GM21619 (cell line): ENCODE data around the gene NUDT3.
"Not testable (repeated sequence)": the region's sequence is repeated elsewhere in the genome, so short reads cannot be mapped to it uniquely, and the experiment has no call there.

Source experiments
- ATAC-seq: cut with Tn5 transposase; IDR thresholded peaks from one replicate; pipeline ENCODE4 v1.9.1; 2021; ENCODE audit not compliant: unreplicated experiment

Gene NUDT3

DNA sequence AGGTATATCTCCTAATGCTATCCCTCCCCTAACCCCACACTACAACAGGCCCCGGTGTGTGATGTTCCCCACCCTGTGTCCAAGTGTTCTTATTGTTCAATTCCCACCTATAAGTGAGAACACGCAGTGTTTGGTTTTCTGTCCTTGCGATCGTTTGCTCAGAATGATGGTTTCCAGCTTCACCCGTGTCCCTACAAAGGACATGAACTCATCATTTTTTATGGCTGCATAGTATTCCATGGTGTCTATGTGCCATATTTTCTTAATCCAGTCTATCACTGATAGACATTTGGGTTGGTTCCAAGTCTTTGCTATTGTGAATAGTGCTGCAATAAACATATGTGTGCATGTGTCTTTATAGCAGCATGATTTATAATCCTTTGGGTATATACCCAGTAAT is 20.6 kb downstream of the NUDT3 start:
- ATAC-seq: not testable (repeated sequence)

DNA sequence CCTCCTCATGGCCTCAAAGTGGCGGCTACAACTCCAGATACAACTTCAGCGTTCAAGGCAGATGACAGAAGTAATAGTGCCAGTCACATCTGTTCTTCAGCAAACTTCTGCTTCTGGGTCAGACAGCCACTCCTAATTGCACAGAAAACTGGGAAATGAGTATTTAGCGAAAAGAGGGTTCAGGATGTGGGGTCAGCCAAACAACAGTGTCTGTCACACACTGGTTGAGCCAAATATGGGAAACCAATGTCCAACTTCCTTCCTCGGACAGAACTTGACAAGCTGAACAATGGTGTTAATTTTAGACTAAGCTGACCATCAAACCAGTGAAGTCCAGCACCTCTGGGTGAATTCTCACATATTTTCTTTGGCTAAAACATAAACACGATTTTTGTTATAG is 22.1 kb downstream of the NUDT3 start:
- ATAC-seq: no peak

DNA sequence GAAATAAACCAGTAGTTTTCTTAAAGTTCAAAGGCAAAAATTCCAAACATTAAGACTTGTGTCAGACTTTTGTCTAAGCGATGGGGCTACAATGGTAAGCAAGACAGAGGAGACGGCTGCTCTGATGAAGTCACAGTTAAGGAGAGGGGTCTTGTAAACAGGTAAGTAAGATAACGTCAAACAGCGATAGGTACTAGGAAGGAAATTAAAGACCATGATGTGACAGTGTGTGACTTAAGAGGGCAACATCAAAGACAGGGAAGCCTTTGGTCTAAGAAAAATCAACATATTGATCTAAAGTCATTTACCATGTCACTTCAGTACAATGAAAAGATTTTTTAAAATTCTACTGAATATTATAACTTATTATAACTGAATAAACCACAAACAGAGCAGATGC is 23.1 kb downstream of the NUDT3 start:
- no peak for ATAC-seq

DNA sequence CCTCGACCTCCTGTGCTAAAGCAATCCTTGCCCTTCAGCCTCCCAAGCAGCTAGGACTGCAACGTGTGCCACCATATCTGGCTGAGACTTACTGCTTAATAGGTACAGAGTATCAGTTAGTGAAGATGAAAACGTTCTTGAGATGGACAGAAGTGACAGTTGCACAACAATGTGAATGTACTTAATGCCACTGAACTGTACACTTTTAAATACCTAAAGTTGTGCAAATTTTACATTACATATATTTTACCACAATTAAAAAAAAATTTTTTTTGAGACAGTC is 25.9 kb downstream of the NUDT3 start:
- ATAC-seq: no peak

DNA sequence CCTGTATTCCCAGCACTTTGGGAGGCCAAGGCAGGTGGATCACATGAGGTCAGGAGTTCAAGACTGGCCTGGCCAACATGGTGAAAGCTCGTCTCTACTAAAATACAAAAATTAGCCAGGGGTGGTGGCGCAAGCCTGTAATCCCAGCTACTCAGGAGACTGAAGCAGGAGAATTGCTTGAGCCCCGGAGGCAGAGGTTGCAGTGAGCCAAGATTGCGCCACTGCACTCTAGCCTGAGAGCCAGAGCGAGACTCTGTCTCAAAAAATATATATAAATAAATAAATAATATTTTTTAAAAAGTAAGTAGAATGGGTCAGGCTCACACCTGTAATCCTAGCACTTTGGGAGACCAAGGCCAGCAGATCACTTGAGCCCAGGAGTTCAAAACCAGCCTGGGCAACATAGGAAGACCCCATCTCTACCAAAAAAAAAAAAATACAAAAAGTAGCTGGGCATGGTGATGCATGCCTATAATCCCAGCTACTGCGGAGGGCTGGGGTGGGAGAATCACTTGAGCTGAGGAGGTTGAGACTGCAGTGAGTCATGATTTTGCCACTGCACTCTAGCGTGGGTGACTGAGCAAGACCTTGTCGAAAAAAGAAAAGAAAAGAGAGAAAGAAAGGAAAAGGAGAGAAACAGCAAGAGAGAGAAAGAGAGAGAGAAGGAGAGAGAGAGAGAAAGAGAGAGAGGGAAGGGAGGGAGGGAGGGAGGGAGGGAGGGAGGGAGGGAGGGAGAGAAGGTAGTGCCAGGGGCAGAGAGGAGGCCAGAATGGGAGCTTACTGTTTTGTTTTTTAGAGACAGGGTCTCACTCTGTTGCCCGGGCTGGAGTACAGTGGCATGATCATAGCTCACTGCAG is 26.5 kb downstream of the NUDT3 start:
- not testable (repeated sequence) for ATAC-seq

DNA sequence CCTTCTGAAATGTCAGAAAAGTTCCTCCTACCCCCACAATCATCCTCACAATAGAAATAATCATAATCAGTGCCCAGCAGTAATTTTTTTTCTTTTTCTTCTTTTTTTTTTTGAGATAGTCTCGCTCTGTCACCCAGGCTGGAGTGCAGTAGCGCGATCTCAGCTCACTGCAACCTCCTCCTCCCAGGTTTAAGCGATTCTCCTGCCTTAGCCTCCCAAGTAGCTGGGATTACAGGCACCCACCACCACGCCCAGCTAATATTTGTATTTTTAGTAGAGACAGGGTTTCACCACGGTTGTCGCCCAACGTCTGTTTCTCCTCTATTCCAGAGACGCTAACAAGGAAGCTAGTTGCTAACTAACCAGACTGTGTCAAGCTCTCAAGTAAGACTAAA is 28.8 kb downstream of the NUDT3 start:
- not testable (repeated sequence) for ATAC-seq

DNA sequence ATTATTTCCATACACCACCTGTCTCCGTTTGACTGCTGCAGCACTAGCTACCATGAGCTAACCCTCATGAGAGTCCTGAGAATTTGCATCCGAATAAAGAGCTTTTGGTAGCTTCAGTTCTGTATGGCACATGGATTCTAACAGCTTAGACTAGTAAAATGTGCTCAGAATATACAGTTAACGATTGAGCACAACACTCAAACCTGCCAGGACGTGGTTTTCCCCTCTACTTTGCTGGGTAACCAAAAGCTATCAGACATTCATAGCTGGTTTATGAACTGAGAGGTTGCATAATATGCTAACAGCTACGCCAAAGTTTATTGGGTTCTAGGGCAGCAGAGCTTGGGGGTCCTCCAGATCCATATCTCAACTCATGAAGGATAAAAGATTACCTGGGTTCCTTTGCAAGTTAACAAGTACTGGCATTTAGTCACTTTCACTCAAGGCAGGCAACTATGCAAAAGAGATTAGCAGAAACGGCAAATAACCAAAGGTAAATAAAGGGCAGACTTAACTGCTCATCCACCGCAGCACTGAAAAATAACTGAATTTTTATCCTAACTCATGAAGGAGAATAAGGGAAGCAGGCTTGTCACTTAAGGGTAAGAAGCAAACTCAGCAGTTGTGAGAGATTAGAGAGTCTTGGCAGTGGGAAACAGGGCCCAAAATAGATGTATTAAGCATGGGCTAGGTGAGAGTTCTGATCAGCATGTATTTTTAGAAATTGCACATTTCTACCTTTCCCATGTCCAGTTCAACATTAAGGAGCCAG is 29.4 kb downstream of the NUDT3 start:
- peak; percentile 72 for ATAC-seq

DNA sequence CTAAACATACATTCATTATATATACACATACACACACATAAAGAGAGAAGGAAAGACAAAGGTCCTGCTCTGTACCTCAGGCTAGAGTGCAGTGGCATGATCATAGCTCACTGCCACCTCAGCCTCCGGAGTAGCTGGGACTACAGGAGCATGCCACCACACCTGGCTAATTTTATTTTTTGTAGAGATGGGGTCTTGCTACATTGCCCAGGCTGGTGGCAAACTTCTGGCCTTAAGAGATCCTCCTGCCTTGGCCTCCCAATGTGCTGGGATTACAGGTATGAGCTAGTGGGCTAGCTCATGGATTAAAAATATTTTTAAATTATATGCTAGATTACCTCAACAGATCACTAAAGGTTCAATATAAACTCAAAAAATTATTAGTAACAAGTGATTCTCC is 30.3 kb downstream of the NUDT3 start:
- ATAC-seq: no peak

DNA sequence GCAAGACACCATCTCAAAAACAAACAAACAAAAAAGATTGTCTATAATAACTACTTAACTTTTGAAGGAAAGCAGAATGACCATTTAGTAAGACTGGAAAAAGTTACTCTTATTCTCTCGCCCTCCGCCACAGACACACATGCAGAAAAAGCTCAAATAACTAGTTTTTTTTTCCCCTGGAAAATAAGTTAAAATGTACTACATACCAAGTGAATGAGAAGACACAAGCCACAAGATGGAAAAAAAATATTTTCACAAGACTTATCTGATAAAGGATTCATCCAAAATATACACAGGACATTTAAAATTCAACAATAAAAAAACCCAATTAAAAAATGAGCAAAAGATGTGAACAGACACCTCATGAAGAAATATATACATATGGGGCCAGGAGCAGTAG is 31.9 kb downstream of the NUDT3 start:
- no peak for ATAC-seq

DNA sequence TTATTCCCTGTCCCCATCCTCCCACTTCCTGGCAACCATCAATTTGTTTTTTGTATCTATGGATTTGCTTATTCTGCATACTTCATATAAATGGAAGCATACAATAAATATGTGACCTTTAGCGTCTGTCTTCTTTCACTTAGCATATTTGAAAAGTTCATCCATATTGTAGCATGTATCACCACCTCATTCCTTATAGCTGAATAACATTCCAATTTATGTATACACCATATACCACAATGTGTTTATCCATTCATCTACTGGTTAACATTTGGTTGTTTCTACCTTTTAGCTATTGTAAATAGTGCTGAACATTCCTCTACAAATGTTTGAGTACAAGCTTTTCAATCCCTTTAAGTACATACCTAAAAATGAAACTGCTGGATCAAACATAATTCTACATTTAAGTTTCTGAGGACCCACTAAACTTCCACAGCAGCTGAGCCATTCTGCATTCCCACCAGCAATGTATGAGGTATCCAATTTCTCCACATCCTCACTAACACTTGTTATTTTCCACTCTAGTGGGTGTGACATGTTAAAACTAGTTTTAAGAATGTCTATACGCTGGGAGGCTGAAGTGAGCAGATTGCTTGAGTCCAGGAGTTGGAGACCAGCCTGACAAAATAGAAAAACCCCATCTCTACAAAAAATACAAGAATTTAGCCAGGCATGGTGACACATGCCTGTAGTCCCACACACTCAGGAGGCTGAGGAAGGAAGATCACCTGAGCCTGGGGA is 32.9 kb downstream of the NUDT3 start:
- no peak for ATAC-seq

DNA sequence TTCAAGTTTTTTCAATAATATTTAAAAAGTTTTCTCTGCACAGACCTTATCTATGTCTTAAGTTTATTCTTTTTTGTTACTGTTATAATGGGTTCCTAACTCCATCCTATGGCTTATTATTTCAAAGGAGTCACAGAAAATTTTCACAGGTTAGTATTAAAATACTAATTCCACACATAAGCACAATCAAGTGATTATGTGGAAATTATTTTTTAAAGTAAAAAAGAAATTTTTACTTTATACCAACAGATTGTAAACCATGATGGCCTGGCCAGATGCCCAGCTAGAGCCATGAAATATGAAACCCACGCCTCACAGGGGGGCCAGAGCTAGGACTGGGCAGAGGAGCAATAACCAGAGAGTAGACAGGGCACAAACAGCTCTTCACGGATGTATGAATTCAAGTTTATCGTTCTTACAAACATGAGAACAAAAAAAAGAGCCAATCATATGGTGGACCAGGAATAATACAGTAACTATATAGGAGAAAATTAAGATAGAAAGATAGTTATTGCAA is 34.0 kb downstream of the NUDT3 start:
- no peak for ATAC-seq

DNA sequence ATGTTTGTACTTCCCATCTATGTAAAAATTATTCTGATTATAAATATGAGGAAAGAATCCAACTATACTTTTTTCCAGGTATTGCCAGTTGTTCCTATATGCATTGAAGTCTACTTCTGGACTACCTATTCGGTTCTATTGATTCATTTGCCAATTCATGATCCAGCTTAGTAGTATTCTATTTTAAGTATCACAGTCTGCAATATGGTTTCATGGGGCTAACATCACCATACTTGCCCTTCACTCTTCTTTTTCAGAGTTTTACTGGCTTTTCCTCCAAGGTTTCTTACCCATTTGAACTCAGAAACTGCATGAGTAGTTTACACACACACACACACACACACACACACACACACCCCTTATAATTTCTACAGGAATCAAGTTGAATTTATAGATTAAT is 34.5 kb downstream of the NUDT3 start:
- ATAC-seq: no peak

DNA sequence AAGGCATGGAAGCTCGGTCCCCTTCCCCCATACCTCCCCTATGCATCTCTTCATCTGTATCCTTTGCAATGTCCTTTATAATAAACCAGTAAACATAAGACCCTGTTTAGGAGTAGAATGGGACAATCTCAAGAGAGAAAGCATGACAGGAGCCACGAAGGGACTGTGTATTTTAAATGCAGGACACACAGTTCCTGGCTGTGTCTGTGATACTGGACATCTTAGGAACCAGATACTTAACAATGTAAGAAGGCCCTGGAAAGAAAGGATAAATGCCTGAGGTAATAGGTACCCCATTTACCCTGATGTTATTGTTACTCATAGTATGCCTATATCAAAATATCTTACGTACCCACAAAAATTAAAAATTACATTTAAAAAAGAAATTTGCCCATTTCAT is 36.6 kb downstream of the NUDT3 start:
- no peak for ATAC-seq

DNA sequence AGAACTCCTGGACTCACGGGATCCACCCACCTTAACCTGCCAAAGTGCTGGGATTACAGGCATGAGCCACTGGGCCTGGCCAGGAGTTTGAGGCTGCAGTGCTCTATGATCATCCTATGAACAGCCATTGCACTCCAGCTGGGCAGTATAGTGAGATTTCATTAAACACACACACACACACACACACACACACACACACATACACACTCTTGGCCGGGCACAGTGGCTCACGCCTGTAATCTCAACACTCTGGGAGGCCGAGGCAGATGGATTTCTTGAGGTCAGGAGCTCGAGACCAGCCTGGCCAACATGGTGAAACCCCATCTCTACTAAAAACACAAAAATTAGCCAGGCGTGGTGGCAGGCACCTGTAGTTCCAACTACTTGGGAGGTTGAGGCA is 38.2 kb downstream of the NUDT3 start:
- ATAC-seq: not testable (repeated sequence)

DNA sequence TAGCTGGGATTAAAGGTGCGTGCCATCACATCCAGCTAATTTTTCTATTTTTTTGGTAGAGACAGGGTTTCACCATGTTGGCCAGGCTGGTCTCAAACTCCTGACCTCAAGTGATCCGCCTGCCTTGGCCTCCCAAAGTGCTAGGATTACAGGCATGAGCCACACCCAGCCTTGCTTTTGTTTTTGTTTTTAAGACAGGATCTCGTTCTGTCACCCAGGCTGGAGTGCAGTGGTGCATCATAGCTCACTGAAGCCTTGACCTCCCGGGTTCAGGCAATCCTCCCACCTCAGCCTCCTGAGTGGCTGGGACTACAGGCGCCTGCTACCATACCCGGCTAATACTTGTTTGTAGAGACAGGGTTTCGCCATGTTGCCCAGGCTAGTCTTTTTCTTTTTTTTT is 38.9 kb downstream of the NUDT3 start:
- not testable (repeated sequence) for ATAC-seq

DNA sequence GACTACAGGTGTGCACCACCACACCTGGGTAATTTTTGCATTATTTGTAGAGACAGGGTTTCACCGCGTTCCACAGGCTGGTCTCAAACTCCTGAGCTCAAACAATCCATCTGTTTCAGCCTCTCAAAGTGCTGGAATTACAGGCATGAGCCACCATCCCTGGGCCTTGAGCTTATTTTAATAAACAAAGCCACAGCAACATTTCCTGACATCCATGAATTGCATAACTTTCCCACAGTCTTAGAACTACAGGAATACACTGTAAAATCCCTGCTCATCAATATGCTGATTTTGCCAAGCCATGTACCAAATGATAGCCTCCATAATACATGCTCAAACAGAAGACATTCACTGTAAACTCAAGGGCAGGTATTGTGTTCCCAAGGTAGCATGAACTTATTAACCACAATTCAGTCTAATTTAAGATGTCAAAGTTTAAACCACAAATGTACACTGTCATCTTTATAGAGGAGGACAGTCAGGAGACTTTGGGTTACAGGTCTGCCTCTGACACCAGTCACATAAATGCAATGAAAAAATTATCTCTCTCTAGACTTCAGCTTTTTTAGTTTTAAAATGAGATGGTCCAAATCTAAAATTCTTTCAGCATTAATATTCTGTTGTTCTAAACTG is 40.0 kb downstream of the NUDT3 start:
- no peak for ATAC-seq

DNA sequence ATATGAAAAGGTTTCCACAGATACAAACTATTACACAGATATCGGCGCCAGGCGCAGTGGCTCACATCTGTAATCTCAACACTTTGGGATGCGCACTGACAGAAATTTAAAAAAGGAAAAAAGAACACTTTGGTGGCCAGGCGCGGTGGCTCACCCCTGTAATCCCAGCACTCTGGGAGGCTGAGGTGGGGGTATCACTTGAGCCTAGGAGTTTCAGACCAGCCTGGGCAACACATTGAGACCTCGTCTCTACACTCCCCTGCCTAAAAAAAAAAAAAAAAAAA is 41.6 kb downstream of the NUDT3 start:
- no peak for ATAC-seq

DNA sequence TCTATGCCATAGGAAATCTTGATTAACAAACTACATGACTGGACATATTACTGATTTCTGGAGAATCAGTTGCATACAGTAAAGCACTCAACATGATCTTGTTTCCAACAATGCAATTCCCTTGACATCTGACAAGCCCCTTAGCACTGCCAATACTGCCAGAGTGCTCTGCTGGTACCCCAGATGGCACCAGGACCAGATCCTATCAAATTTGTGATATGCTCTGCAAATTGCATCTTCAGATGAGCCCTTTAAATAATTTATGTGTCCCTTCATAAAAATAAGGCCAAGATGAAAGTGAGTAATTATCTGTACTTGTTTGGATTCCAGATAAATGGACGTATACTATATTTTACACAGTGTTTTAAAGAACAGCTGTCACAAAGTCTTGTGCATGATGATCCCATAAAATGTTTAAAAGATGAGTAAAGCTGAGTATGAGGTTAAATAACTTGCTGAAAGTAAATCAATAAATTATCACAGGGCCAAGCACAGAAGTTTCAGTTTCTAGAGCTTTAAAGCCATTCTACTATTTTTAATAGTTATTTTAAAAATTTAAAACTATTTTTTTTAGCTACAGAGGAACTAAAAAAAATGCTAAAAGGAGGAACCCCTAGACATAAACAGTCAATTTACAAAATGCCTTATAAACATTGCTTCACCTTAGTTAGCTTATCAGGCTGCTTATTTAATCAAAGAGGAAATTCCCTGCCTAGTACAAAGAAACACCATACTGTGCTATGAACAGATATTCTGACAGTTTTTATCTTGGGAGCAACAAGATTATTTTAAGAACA is 42.1 kb downstream of the NUDT3 start:
- no peak for ATAC-seq

DNA sequence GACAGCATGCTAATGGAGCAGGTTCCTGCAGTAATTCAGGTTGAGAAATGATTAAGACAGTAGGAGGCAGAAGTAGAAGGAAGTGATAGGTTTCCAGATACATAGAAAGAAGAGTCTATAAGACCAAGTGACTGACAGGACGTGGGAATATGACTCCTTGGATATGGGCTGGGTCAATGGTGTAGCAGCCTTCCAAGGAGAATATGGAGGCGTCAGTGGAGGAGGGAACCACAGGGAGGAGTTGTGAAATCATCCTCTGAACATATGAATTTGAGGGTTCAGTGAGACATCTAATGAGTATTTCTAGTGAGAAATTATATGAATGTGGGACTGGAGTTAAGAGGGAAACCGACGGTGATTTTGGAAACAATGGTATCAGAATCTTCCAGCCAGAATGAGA is 43.3 kb downstream of the NUDT3 start:
- no peak for ATAC-seq

DNA sequence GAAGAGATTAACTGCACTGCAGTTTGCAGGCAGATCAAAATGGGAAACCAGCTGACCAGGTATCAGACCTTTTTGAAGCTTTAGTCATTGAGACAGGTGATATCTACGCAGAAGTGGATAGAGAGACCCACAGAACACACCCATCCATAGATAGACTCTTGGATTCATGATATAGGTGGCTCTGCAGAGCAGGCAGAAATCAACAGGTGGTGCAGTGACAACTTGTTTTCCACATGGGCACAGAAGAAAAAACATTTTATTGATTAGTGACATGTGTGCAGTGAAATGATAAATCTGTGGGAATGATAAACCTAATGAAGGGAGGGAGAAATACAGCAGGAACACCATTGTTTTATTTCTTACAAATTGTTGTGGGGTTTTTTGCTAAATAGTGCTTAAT is 45.2 kb downstream of the NUDT3 start:
- no peak for ATAC-seq
